ENCODE data around the gene GPC6.
A peak's percentile ranks its signal among the peaks of the same experiment; 100 is the strongest.
"Not testable (repeated sequence)": the region's sequence is repeated elsewhere in the genome, so short reads cannot be mapped to it uniquely, and the experiment has no call there.

GPC6 gene

GRCh38 chr13:93226623-93227279 is at the start of gene GPC6:
Gene GPC6, plus strand, starts transcription at chr13:93226807.
- DNase-seq = peak; percentile 80

GRCh38 chr13:93180356-93180969 is 46.1 kb upstream of the GPC6 start:
- DNase-seq = no peak

- DNase-seq = no peak
Observed at GRCh38 chr13:93182406-93182805, 44.2 kb upstream of the GPC6 start.

- DNase-seq = no peak
Observed at GRCh38 chr13:93183302-93183701, 43.3 kb upstream of the GPC6 start.

GRCh38 chr13:93190006-93190405 is 36.6 kb upstream of the GPC6 start:
- no peak for DNase-seq

- no peak for DNase-seq
Observed at GRCh38 chr13:93193682-93194081, 32.9 kb upstream of the GPC6 start.

GRCh38 chr13:93199856-93200255 is 26.8 kb upstream of the GPC6 start:
- DNase-seq = no peak

- DNase-seq = no peak
Observed at GRCh38 chr13:93200626-93201025, 26.0 kb upstream of the GPC6 start.

GRCh38 chr13:93201992-93202558 is 24.5 kb upstream of the GPC6 start:
- DNase-seq = no peak

- DNase-seq = not testable (repeated sequence)
Observed at GRCh38 chr13:93206778-93207392, 19.7 kb upstream of the GPC6 start.

GRCh38 chr13:93216122-93216521 is 10.5 kb upstream of the GPC6 start:
- no peak for DNase-seq

GRCh38 chr13:93217721-93218261 is 8.8 kb upstream of the GPC6 start:
- no peak for DNase-seq

GRCh38 chr13:93218583-93218982 is 8.0 kb upstream of the GPC6 start:
- no peak for DNase-seq

GRCh38 chr13:93220073-93220472 is 6.5 kb upstream of the GPC6 start:
- DNase-seq = no peak

GRCh38 chr13:93222976-93223375 is 3.6 kb upstream of the GPC6 start:
- DNase-seq = no peak

- DNase-seq = no peak
Observed at GRCh38 chr13:93224535-93224934, 2.1 kb upstream of the GPC6 start.

- no peak for DNase-seq
Observed at GRCh38 chr13:93225610-93226009, 997 bp upstream of the GPC6 start.

GRCh38 chr13:93226065-93226622 is 463 bp upstream of the GPC6 start:
- no peak for DNase-seq

GRCh38 chr13:93227280-93227877 is 772 bp downstream of the GPC6 start:
- peak; percentile 74 for DNase-seq

GRCh38 chr13:93227878-93228642 is 1.5 kb downstream of the GPC6 start:
- DNase-seq = peak; percentile 89

GRCh38 chr13:93228643-93228937 is 2.0 kb downstream of the GPC6 start:
- DNase-seq = no peak

- DNase-seq = no peak
Observed at GRCh38 chr13:93230261-93230855, 3.8 kb downstream of the GPC6 start.
